Tibial artery (tissue), 4 donors: ENCODE data around the gene IL25.
"Not testable (repeated sequence)": the region's sequence is repeated elsewhere in the genome, so short reads cannot be mapped to it uniquely, and the experiment has no call there.

Experiments used
- DNase-seq, 2 donors: peaks; one replicate each; pipeline ENCODE4 v3.0.0-alpha.2; 2019
- H3K27ac ChIP-seq, 2 donors: fragments of 200-600 bp; sonication (generic) in 1 of 2; 1 replicate in 1 of 2; 2 replicates in 1 of 2; pipeline ENCODE4 v1.5.1; 2018 to 2019; ENCODE audit warnings: mild to moderate bottlenecking in 1 of 2
- H3K27me3 ChIP-seq, 2 donors: fragments of 200-600 bp; sonication (generic) in 1 of 2; one replicate each; pipeline versions ENCODE4 v1.5.1 to v1.6.0; 2016 to 2019
- H3K36me3 ChIP-seq, 3 donors: fragments of 200-600 bp; sonication (generic) in 2 of 3; one replicate each; pipeline ENCODE4 v1.5.1; 2016 to 2019; ENCODE audit warnings: mild to moderate bottlenecking in 2 of 3
- H3K4me1 ChIP-seq, 4 donors: fragments of 200-600 bp; sonication (generic) in 2 of 4; 1 replicate in 3 of 4; 2 replicates in 1 of 4; pipeline ENCODE4 v1.5.1; 2016 to 2019
- H3K4me3 ChIP-seq, 2 donors: fragments of 200-600 bp; sonication (generic) in 1 of 2; 1 replicate in 1 of 2; 2 replicates in 1 of 2; pipeline ENCODE4 v1.5.1; 2018 to 2019; ENCODE audit warnings: mild to moderate bottlenecking in 2 of 2
- H3K9me3 ChIP-seq, 3 donors: fragments of 200-600 bp; sonication (generic) in 1 of 3; one replicate each; pipeline ENCODE4 v1.5.1; 2016 to 2019
- intact Hi-C: fragments of 100-400 bp; cut with DNase I; formaldehyde crosslinking; loops from one replicate; pipeline ENCODE4 v1.15.0; 2023; ENCODE audit warnings: low total_unique reads
- TF ChIP-seq, protein P1 (sequence below), 2 experiments: fragments of 200-600 bp in 1 of 2; fragments of 450-650 bp in 1 of 2; IDR thresholded peaks; one replicate each; pipeline ENCODE4 v1.5.1; 2017 to 2019; ENCODE audit warnings: antibody characterized with exemption in 2 of 2, mild to moderate bottlenecking in 1 of 2, moderate library complexity in 1 of 2

IL25 gene

DNA sequence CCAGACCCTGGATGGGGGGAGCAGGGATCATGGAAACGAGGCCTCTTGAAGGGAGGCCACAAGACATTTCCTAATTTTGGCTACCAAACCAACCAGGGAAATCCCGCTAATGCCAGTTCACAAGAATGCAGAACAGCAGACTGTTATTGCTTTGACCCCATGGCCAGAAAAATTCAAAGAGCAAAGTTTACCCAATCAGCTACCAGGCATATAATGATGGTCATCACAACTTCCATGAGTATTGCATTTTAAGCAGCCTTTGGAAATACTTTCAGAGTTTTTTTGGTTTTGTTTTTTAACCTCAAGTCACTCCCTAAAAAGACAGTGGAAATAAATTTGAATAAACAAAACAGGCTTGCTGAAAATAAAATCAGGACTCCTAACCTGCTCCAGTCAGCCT, at the start of gene IL25:
IL25 (plus strand) TSS at position 301 of the 400 bp plus-strand sequence.
- TF ChIP-seq, protein P1, sequence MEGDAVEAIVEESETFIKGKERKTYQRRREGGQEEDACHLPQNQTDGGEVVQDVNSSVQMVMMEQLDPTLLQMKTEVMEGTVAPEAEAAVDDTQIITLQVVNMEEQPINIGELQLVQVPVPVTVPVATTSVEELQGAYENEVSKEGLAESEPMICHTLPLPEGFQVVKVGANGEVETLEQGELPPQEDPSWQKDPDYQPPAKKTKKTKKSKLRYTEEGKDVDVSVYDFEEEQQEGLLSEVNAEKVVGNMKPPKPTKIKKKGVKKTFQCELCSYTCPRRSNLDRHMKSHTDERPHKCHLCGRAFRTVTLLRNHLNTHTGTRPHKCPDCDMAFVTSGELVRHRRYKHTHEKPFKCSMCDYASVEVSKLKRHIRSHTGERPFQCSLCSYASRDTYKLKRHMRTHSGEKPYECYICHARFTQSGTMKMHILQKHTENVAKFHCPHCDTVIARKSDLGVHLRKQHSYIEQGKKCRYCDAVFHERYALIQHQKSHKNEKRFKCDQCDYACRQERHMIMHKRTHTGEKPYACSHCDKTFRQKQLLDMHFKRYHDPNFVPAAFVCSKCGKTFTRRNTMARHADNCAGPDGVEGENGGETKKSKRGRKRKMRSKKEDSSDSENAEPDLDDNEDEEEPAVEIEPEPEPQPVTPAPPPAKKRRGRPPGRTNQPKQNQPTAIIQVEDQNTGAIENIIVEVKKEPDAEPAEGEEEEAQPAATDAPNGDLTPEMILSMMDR (IDR thresholded peaks at IDR 0.05): no peak
- Histone ChIP-seq H3K36me3 (no peaks in the 10 kb centered on the region), H3K4me3 (no peak within 1 kb of the TSS), H3K27me3 (no peaks in the 10 kb centered on the region), H3K27ac (no peak within 1 kb of the TSS), H3K4me1 (peaks cover 0 to 6% (median 2%) of the 10 kb centered on the region in 4 donors), H3K9me3 (no peaks in the 10 kb centered on the region)
- DNase-seq: no peak
- intact Hi-C loops: no loop called here

DNA sequence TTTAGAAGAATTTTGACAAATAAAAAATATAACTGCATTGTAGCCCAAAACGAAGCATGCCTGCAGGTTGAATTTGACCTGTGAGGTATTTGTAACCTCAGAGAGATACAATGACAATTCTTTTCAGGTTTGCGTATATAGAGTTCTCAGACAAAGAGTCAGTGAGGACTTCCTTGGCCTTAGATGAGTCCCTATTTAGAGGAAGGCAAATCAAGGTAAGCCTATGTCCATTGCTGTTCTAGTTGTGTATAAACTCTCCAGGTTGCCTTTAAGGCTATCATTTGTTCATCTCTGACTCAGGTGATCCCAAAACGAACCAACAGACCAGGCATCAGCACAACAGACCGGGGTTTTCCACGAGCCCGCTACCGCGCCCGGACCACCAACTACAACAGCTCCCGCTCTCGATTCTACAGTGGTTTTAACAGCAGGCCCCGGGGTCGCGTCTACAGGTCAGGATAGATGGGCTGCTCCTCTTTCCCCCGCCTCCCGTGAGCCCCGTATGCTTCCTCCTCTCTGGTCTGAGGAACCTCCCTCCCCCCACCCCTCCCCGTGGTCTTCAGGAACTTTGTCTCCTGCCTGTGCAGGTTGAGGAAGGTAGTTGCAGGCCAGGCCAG, 48.7 kb upstream of the IL25 start:
- intact Hi-C loops: loop anchor here (5.0 to 10.0 kb wide), 4 partner anchors 43 to 231 kb away; partner anchors contain the start of genes EFS, NGDN, THTPA and ZFHX2
- Histone ChIP-seq H3K4me1 (peaks cover 0 to 25% (median 15%) of the 10 kb centered on the region in 4 donors), H3K27ac (no peak overlapping the region), H3K9me3 (no peaks in the 10 kb centered on the region), H3K27me3 (no peaks in the 10 kb centered on the region), H3K36me3 (peaks cover 25 to 28% (median 27%) of the 10 kb centered on the region in 3 donors), H3K4me3 (no peak overlapping the region)
- no peak for DNase-seq
- TF ChIP-seq, protein P1 (IDR thresholded peaks at IDR 0.05): no peak

DNA sequence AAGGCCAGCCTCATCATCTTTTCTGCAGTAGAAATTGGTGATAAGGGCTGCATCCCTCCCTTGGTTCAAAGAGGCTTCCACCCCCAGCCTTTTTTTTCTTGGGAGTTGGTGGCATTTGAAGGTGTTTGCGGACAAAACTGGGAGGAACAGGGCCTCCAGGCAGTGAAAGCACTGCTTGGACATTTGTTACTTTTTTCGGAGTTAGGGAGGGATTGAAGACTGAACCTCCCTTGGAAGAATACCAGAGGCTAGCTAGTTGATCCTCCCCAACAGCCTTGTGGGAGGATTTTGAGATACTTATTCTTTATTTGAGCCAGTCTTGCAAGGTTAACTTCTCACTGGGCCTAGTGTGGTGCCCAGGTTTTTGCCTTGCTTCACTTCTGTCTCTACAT, 48.2 kb upstream of the IL25 start:
- H3K4me3 ChIP-seq: no peak overlapping the region
- no peak overlapping the region for H3K27ac ChIP-seq
- intact Hi-C loops: loop anchor here (5.0 to 10.0 kb wide), 4 partner anchors 43 to 230 kb away; partner anchors contain the start of genes EFS, NGDN, THTPA and ZFHX2
- no peak for DNase-seq
- TF ChIP-seq, protein P1 (IDR thresholded peaks at IDR 0.05): no peak
- peaks cover 25 to 28% (median 27%) of the 10 kb centered on the region in 3 donors for H3K36me3 ChIP-seq
- H3K9me3 ChIP-seq: no peaks in the 10 kb centered on the region
- no peaks in the 10 kb centered on the region for H3K27me3 ChIP-seq
- peaks cover 0 to 25% (median 15%) of the 10 kb centered on the region in 4 donors for H3K4me1 ChIP-seq

DNA sequence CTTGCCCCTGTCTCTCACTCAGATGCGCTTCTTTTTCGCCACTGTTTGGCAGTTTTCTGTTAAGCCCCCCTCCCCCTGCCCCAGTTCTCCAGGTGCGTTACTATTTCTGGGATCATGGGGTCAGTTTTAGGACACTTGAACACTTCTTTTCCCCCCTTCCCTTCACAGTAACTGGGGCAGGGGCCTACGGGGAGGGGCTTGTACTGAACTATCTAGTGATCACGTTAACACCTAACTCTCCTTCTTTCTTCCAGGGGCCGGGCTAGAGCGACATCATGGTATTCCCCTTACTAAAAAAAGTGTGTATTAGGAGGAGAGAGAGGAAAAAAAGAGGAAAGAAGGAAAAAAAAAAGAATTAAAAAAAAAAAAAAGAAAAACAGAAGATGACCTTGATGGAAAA, 47.6 kb upstream of the IL25 start:
- Histone ChIP-seq H3K27ac (no peak overlapping the region), H3K4me1 (peaks cover 0 to 25% (median 15%) of the 10 kb centered on the region in 4 donors), H3K27me3 (no peaks in the 10 kb centered on the region), H3K36me3 (peaks cover 25 to 28% (median 27%) of the 10 kb centered on the region in 3 donors), H3K9me3 (no peaks in the 10 kb centered on the region), H3K4me3 (no peak overlapping the region)
- intact Hi-C loops: loop anchor here (5.0 to 10.0 kb wide), 4 partner anchors 42 to 230 kb away; partner anchors contain the start of genes EFS, NGDN, THTPA and ZFHX2
- TF ChIP-seq, protein P1 (IDR thresholded peaks at IDR 0.05): no peak
- no peak for DNase-seq

DNA sequence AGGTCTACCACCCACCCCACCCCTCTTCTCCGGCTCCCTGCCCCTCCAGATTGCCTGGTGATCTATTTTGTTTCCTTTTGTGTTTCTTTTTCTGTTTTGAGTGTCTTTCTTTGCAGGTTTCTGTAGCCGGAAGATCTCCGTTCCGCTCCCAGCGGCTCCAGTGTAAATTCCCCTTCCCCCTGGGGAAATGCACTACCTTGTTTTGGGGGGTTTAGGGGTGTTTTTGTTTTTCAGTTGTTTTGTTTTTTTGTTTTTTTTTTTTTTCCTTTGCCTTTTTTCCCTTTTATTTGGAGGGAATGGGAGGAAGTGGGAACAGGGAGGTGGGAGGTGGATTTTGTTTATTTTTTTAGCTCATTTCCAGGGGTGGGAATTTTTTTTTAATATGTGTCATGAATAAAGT, 46.9 kb upstream of the IL25 start:
- intact Hi-C loops: loop anchor here (2.0 to 10.0 kb wide), 4 partner anchors 55 to 229 kb away; partner anchors contain the start of genes NGDN, THTPA and ZFHX2
- not testable (repeated sequence) for H3K27ac ChIP-seq, DNase-seq, H3K27me3 ChIP-seq, H3K4me3 ChIP-seq, H3K9me3 ChIP-seq
- Histone ChIP-seq H3K36me3 (peaks cover 25 to 28% (median 27%) of the 10 kb centered on the region in 3 donors), H3K4me1 (peaks cover 0 to 19% (median 12%) of the 10 kb centered on the region in 4 donors)
